KOPT-K1 (cell line): ENCODE results near the gene ZBED1.

ENCODE experiments used
- H3K27ac ChIP-seq: fragments of 200-600 bp; sonication (generic); 2 replicates; pipeline ENCODE4 v1.5.1; 2016; ENCODE audit warnings: antibody characterized with exemption, mild to moderate bottlenecking, low read depth, low read length; ENCODE audit not compliant: poor library complexity, severe bottlenecking
- H3K36me3 ChIP-seq: fragments of 200-600 bp; sonication (generic); 2 replicates; pipeline ENCODE4 v1.5.1; 2017; ENCODE audit warnings: antibody characterized with exemption, mild to moderate bottlenecking, low read length, moderate library complexity; ENCODE audit not compliant: insufficient read depth
- H3K9me3 ChIP-seq: fragments of 200-600 bp; sonication (generic); 2 replicates; pipeline ENCODE4 v1.5.1; 2017; ENCODE audit warnings: antibody characterized with exemption, low read length, mild to moderate bottlenecking; ENCODE audit not compliant: insufficient read depth, poor library complexity, severe bottlenecking

Gene ZBED1

DNA sequence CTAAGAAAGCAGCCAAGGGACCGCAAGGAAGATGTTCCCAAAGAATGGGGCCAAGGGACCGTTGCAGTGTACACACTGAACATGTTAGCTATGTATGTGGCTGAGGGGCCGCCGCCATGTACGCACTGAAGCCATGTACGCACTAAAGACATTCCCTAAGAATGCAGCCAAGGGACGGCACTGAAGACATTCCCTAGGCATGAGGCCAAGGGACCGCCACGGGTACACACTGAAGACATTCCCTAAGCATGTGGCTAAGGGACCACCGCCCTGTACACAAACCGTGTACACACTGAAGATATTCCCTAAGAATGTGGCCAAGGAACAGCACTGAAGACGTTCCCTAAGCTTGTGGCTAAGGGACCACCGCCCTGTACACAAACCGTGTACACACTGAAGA is 54.0 kb downstream of the ZBED1 start:
- Histone ChIP-seq H3K36me3 (0 out of 2 replicates have a peak, but pooled peaks cover 3% of the 10 kb centered on the region), H3K9me3 (no peaks in the 10 kb centered on the region), H3K27ac (no peak overlapping the region)

DNA sequence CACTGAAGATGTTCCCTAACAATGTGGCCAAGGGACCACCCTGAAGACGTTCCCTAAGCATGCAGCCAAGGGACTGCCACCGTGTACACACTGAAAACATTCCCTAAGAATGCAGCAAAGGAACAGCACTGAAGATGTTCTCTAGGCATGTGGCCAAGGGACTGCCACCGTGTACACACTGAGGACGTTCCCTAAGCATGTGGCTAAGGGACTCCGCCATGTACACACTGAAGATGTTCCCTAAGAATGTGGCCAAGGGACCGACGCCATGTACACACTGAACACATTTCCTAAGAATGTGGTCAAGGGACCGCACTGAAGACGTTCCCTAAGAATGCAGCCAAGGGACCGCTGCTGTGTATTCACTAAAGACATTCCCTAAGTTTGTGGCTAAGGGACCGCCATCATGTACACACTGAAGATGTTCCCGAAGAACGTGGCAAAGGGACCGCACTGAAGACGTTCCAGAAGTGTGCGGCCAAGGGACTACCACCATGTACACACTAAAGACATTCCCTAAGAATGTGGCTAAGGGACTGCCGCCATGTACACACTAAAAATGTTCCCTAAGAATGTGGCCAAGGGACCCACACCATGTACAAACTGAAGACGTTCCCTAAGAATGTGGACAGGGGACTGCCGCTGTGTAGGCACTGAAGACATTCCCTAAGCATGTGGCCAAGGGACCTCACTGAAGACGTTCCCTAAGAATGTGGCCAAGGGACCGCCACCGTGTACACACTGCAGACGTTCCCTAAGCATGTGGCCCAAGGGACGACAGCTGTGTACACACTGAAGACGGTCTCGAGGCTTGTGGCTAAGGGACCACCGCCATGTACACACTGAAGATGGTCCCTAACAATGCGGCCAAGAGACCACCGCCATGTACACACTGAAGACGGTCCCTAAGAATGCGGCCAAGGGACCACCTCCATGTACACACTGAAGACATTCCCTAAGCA is 54.8 kb downstream of the ZBED1 start:
- Histone ChIP-seq H3K27ac (no peak overlapping the region), H3K9me3 (no peaks in the 10 kb centered on the region), H3K36me3 (0 out of 2 replicates have a peak, but pooled peaks cover 3% of the 10 kb centered on the region)

DNA sequence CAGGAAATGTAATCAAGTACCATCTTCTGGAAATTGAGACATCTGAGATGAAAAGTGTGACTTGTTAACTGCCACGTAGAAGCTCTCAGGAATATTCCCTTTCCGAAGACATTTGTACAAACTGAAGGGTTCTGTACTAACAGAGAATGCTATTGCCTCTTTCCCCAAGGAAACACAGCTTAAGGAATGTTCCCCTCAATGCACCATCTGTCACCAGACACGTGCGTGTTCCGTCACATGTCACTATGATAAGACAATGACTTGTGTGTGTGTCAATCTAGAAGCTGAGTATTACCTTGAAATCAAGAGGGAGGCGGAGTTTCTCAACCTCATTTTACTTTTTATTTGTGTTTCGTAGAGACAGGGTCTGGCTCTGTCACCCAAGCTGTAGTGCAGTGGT is 58.1 kb downstream of the ZBED1 start:
- Histone ChIP-seq H3K9me3 (peaks cover 6% of the 10 kb centered on the region), H3K36me3 (peaks cover 8% of the 10 kb centered on the region; the same call in 1 of the 2 replicates), H3K27ac (no peak overlapping the region)

DNA sequence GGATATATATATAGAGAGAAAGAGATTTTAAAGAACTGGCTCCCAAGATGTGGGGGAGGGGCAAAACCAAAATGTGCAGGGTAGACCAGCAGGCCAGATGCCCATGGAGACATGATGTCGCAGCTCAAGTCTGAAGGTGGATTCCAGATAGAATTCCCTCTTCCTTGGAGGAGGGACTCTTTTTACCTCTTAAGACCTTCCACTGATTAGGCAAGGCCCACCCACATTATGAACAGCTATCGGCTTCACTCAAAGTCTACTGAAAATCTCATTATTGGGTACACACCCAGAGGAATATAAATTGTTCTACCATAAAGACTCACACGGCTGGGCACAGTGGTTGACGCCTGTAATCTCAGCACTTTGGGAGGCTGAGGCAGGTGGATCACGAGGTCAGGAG is 59.3 kb downstream of the ZBED1 start:
- H3K27ac ChIP-seq = no peak overlapping the region
- H3K36me3 ChIP-seq = peaks cover 5% of the 10 kb centered on the region; the same call in 1 of the 2 replicates
- peaks cover 6% of the 10 kb centered on the region for H3K9me3 ChIP-seq

DNA sequence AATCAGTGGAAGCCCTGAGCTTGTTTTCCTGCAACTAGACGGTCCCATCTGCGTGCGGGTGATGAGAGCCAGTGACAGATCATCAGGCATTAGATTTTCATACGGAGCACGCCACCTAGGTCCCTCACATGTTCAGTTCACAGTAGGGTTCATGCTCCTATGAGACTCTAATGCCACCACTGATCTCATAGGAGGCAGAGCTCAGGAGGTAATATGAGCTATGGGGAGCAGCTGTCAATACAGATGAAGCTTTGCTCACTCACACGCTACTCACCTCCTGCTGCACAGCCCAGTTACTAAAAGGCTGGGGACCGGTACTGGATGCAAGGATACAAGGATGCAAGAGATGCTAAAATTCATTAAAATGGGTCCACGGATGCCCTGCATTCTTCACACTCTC is 61.2 kb downstream of the ZBED1 start:
- H3K36me3 ChIP-seq = peaks cover 5% of the 10 kb centered on the region; the same call in 1 of the 2 replicates

More for the DNA sequence above, 61.2 kb downstream of the ZBED1 start:
- Histone ChIP-seq H3K27ac (no peak overlapping the region), H3K9me3 (peaks cover 6% of the 10 kb centered on the region)
